ENCODE data around the gene RNPEPL1. TPM values are rescaled to one million over a fixed set of nuclear protein-coding genes. Genes with fewer than 3 reads are reported as not detected.

RNPEPL1 gene
- total and polyA plus RNA-seq, 5 donors: 40.4 to 108 (median 58.1) TPM

- peak overlapping the region; percentile 79 for H3K27ac ChIP-seq (ENCODE audit: low read length)
- H3K27me3 ChIP-seq (ENCODE audit: control insufficient read depth, insufficient read depth): no peaks in the 10 kb centered on the region
- intact Hi-C loops (cut with DNase I): no loop called here
- ATAC-seq: peak; percentile 87 to 90
- H3K4me3 ChIP-seq (ENCODE audit: low read length): peak overlapping the region; percentile 6
- 11% methylated on average over 49 of the region's 53 CpGs for WGBS
- DNase-seq: peak; percentile 95 to 98 (median 98)
- H3K9me3 ChIP-seq (ENCODE audit: control insufficient read depth, low read length): no peaks in the 10 kb centered on the region
- peaks cover 17% of the 10 kb centered on the region for H3K4me1 ChIP-seq (ENCODE audit: control insufficient read depth, insufficient read depth, low read length)
These were observed 1.8 kb upstream of the RNPEPL1 start for GRCh38 chr2:240566203-240567136.

- intact Hi-C loops (cut with DNase I): no loop called here
- Histone ChIP-seq H3K27me3 (ENCODE audit: control insufficient read depth, insufficient read depth) (no peaks in the 10 kb centered on the region), H3K27ac (ENCODE audit: low read length) (peak overlapping the region; percentile 56), H3K4me3 (ENCODE audit: low read length) (peak overlapping the region; percentile 62), H3K4me1 (ENCODE audit: control insufficient read depth, insufficient read depth, low read length) (peaks cover 17% of the 10 kb centered on the region), H3K9me3 (ENCODE audit: control insufficient read depth, low read length) (no peaks in the 10 kb centered on the region)
- DNase-seq (peak; percentile 26 to 60 (median 56)), ATAC-seq (peak in 1 of 2 donors; percentile 9)
- 38% methylated on average over 26 of the region's 26 CpGs for WGBS
These were observed 980 bp upstream of the RNPEPL1 start for GRCh38 chr2:240567137-240567871.

- intact Hi-C loops (cut with DNase I): no loop called here
- Histone ChIP-seq H3K4me1 (ENCODE audit: control insufficient read depth, insufficient read depth, low read length) (peaks cover 17% of the 10 kb centered on the region), H3K4me3 (ENCODE audit: low read length) (peak overlapping the region; percentile 62), H3K27ac (ENCODE audit: low read length) (peak overlapping the region; percentile 10), H3K9me3 (ENCODE audit: control insufficient read depth, low read length) (no peaks in the 10 kb centered on the region), H3K27me3 (ENCODE audit: control insufficient read depth, insufficient read depth) (no peaks in the 10 kb centered on the region)
- DNase-seq (peak; percentile 77 to 92 (median 90)), ATAC-seq (peak in 1 of 2 donors; percentile 8)
- WGBS: 1% methylated on average over 93 of the region's 93 CpGs
These were observed 616 bp downstream of the RNPEPL1 start for GRCh38 chr2:240568678-240569522.

GRCh38 chr2:240569523-240569997, 1.3 kb downstream of the RNPEPL1 start:
- peak in 1 of 3 donors; percentile 65 for DNase-seq
- no peak for ATAC-seq
- intact Hi-C loops (cut with DNase I): no loop called here
- Histone ChIP-seq H3K27me3 (ENCODE audit: control insufficient read depth, insufficient read depth) (no peaks in the 10 kb centered on the region), H3K9me3 (ENCODE audit: control insufficient read depth, low read length) (no peaks in the 10 kb centered on the region), H3K4me3 (ENCODE audit: low read length) (peak overlapping the region; percentile 62), H3K27ac (ENCODE audit: low read length) (no peak overlapping the region), H3K4me1 (ENCODE audit: control insufficient read depth, insufficient read depth, low read length) (peaks cover 17% of the 10 kb centered on the region)
- 78% methylated on average over 9 of the region's 9 CpGs for WGBS

GRCh38 chr2:240569998-240570530, 1.8 kb downstream of the RNPEPL1 start:
- H3K27me3 ChIP-seq (ENCODE audit: control insufficient read depth, insufficient read depth): no peaks in the 10 kb centered on the region
- no peak overlapping the region for H3K27ac ChIP-seq (ENCODE audit: low read length)
- ATAC-seq: no peak
- 93% methylated on average over 15 of the region's 15 CpGs for WGBS
- H3K4me3 ChIP-seq (ENCODE audit: low read length): no peak overlapping the region
- intact Hi-C loops (cut with DNase I): no loop called here
- DNase-seq: peak; percentile 16 to 55 (median 51)
- H3K9me3 ChIP-seq (ENCODE audit: control insufficient read depth, low read length): no peaks in the 10 kb centered on the region
- H3K4me1 ChIP-seq (ENCODE audit: control insufficient read depth, insufficient read depth, low read length): peaks cover 17% of the 10 kb centered on the region

GRCh38 chr2:240570531-240571313, 2.4 kb downstream of the RNPEPL1 start:
- intact Hi-C loops (cut with DNase I): no loop called here
- 84% methylated on average over 11 of the region's 11 CpGs for WGBS
- no peak for ATAC-seq
- no peaks in the 10 kb centered on the region for H3K9me3 ChIP-seq (ENCODE audit: control insufficient read depth, low read length)
- H3K4me1 ChIP-seq (ENCODE audit: control insufficient read depth, insufficient read depth, low read length): peaks cover 15% of the 10 kb centered on the region
- H3K27ac ChIP-seq (ENCODE audit: low read length): no peak overlapping the region
- no peak overlapping the region for H3K4me3 ChIP-seq (ENCODE audit: low read length)
- H3K27me3 ChIP-seq (ENCODE audit: control insufficient read depth, insufficient read depth): no peaks in the 10 kb centered on the region
- DNase-seq: peak in 2 of 3 donors; percentile 51

GRCh38 chr2:240571314-240571973, 3.2 kb downstream of the RNPEPL1 start:
- Histone ChIP-seq H3K9me3 (ENCODE audit: control insufficient read depth, low read length) (no peaks in the 10 kb centered on the region), H3K27me3 (ENCODE audit: control insufficient read depth, insufficient read depth) (no peaks in the 10 kb centered on the region), H3K27ac (ENCODE audit: low read length) (no peak overlapping the region), H3K4me3 (ENCODE audit: low read length) (no peak overlapping the region), H3K4me1 (ENCODE audit: control insufficient read depth, insufficient read depth, low read length) (peaks cover 15% of the 10 kb centered on the region)
- intact Hi-C loops (cut with DNase I): no loop called here
- DNase-seq: peak in 2 of 3 donors; percentile 10 to 29
- WGBS: 86% methylated on average over 18 of the region's 18 CpGs
- no peak for ATAC-seq

- H3K4me1 ChIP-seq (ENCODE audit: control insufficient read depth, insufficient read depth, low read length): peaks cover 6% of the 10 kb centered on the region
- DNase-seq: peak; percentile 12 to 60 (median 51)
- no peaks in the 10 kb centered on the region for H3K9me3 ChIP-seq (ENCODE audit: control insufficient read depth, low read length)
- no peak overlapping the region for H3K27ac ChIP-seq (ENCODE audit: low read length)
- no peaks in the 10 kb centered on the region for H3K27me3 ChIP-seq (ENCODE audit: control insufficient read depth, insufficient read depth)
- intact Hi-C loops (cut with DNase I): no loop called here
- WGBS: 87% methylated on average over 30 of the region's 30 CpGs
- no peak for ATAC-seq
- H3K4me3 ChIP-seq (ENCODE audit: low read length): no peak overlapping the region
These were observed 4.1 kb downstream of the RNPEPL1 start for GRCh38 chr2:240572141-240573031.

- DNase-seq (peak in 2 of 3 donors; percentile 53 to 62), ATAC-seq (no peak)
- no peak overlapping the region for H3K27ac ChIP-seq (ENCODE audit: low read length)
- H3K27me3 ChIP-seq (ENCODE audit: control insufficient read depth, insufficient read depth): no peaks in the 10 kb centered on the region
- H3K4me1 ChIP-seq (ENCODE audit: control insufficient read depth, insufficient read depth, low read length): peaks cover 4% of the 10 kb centered on the region
- intact Hi-C loops (cut with DNase I): no loop called here
- H3K4me3 ChIP-seq (ENCODE audit: low read length): no peak overlapping the region
- WGBS: 91% methylated on average over 20 of the region's 20 CpGs
- no peaks in the 10 kb centered on the region for H3K9me3 ChIP-seq (ENCODE audit: control insufficient read depth, low read length)
These were observed 4.8 kb downstream of the RNPEPL1 start for GRCh38 chr2:240573071-240573515.
